ENCODE results near the gene ALAS1.

GRCh38 chr3:52242039-52242438, 44.1 kb downstream of the ALAS1 start:
- TF ChIP-seq CTCF (IDR thresholded peaks at IDR 0.05), result no peak
- TF ChIP-seq EZH2 (IDR thresholded peaks at IDR 0.05; ENCODE audit: borderline replicate concordance, insufficient read depth, low read depth, low read length, poor library complexity, severe bottlenecking), result no peak

All from B cell (primary cell).